Measurements from ENCODE around the gene SART1. TPM values are rescaled to one million over a fixed set of nuclear protein-coding genes. Genes with fewer than 3 reads are reported as not detected.
"Not testable (repeated sequence)": the region's sequence is repeated elsewhere in the genome, so short reads cannot be mapped to it uniquely, and the experiment has no call there.

SART1 gene
- polyA plus RNA-seq, 1 donor = 38.1 TPM

DNA sequence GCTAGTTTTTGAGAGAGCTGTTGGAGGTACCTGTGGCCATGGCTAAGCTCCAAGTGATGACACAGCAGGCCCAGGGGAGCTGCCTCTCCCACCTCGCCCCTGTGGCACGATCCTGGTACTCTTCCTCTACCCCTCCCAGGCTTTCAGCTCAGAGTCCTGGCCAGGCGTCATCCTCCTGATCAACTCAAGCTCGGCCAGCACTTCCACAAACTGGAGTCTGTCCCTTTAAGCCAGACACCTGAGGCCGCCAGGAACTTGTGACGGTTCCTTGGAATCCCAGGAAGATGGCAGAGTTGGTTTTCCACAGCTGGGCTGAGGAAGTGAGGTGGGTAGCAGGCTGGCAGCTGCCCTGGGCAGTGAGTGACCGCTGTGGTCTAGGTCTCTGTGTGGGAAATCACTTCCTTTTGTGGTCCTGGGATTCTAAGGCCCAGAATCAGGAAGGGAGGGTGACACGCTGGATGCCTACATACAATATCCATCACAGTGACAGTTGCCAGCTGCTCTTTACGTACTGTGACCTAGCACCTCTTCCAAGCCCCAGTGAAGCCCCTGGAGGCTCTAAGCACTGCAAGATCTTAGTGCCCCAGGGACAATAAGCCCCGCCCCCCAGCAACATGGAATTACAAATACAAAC lies 47.1 kb downstream of the SART1 start:
- no peak overlapping the region for H3K4me3 ChIP-seq (ENCODE audit: low read length)
- no CpG with 5 or more reads among the region's 10 CpGs for WGBS (ENCODE audit: insufficient coverage, low lambda C conversion rate)
- no peaks in the 10 kb centered on the region for H3K9me3 ChIP-seq (ENCODE audit: control insufficient read depth, low read depth, low read length)
- peaks cover 49% of the 10 kb centered on the region for H3K27me3 ChIP-seq (ENCODE audit: control insufficient read depth, insufficient read depth, low read length)
- H3K4me1 ChIP-seq (ENCODE audit: control insufficient read depth, insufficient read depth, low read length) = peaks cover 1% of the 10 kb centered on the region
- peaks cover 13% of the 10 kb centered on the region for H3K36me3 ChIP-seq (ENCODE audit: control insufficient read depth, insufficient read depth, low read length)
- DNase-seq = no peak
- H3K27ac ChIP-seq (ENCODE audit: low read length) = no peak overlapping the region

DNA sequence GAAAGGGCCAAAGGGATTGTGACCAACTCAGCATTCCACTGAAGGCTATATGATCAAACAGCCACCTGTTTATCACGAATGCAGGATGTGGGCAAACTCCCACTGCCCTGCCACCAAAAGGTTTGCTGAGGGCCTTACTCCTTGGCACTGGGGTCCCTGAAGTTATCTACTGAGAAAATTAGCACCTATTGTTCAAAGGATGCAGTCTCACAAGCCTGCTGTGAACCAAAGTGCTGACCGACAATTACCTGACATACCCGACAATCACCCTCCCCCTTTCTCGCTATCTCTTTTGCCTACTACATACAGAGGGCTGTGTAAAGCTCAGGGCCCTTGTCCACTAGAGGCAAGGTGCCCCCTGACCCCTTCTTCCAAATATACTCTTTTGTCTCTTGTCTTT lies 48.5 kb downstream of the SART1 start:
- H3K9me3 ChIP-seq (ENCODE audit: control insufficient read depth, low read depth, low read length); DNase-seq; H3K4me3 ChIP-seq (ENCODE audit: low read length); H3K36me3 ChIP-seq (ENCODE audit: control insufficient read depth, insufficient read depth, low read length); H3K27ac ChIP-seq (ENCODE audit: low read length); H3K4me1 ChIP-seq (ENCODE audit: control insufficient read depth, insufficient read depth, low read length): not testable (repeated sequence)
- WGBS (ENCODE audit: insufficient coverage, low lambda C conversion rate) = no CpG with 5 or more reads among the region's 4 CpGs
- peaks cover 54% of the 10 kb centered on the region for H3K27me3 ChIP-seq (ENCODE audit: control insufficient read depth, insufficient read depth, low read length)

DNA sequence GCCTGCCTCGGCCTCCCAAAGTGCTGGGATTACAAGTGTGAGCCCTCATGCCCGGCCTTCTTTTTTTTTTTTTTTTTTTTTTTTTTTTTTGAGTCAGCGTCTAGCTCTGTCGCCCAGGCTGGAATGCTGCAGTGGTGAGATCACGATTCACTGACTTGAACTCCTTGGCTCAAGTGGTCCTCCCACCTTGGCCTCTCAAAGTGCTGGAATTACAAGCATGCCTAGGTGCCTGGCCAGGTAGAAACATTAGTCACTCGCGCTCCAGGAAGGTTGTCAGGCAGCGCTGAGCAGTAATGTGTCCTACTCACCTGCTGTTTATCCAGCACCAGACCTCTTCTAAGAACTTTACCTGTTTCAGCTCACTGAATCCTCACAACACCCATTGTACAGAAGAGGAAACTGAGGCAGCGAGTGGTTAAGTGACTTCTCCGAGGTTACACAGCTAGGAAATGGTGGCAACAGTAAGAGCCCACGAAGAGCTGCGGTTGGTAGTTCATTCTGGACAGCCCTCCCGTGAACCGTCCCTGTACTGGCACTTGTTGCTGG lies 49.8 kb downstream of the SART1 start:
- Histone ChIP-seq H3K4me3 (ENCODE audit: low read length) (no peak overlapping the region), H3K27me3 (ENCODE audit: control insufficient read depth, insufficient read depth, low read length) (peaks cover 54% of the 10 kb centered on the region), H3K9me3 (ENCODE audit: control insufficient read depth, low read depth, low read length) (no peaks in the 10 kb centered on the region), H3K36me3 (ENCODE audit: control insufficient read depth, insufficient read depth, low read length) (no peaks in the 10 kb centered on the region), H3K4me1 (ENCODE audit: control insufficient read depth, insufficient read depth, low read length) (no peaks in the 10 kb centered on the region), H3K27ac (ENCODE audit: low read length) (no peak overlapping the region)
- DNase-seq = no peak
- no CpG with 5 or more reads among the region's 14 CpGs for WGBS (ENCODE audit: insufficient coverage, low lambda C conversion rate)

DNA sequence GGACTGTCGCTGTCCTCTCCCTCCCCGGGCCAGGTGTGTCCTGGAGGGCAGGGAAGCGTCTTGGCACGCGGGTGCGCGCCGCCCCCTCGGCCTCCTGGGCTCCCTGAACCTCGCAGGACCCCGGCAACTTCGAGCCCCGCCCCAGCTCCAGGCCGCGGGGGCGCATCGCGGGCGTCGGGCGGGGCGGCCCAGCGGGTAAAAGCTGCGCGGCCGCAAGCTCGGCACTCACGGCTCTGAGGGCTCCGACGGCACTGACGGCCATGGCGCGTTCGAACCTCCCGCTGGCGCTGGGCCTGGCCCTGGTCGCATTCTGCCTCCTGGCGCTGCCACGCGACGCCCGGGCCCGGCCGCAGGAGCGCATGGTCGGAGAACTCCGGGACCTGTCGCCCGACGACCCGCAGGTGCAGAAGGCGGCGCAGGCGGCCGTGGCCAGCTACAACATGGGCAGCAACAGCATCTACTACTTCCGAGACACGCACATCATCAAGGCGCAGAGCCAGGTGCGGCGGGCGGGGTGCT lies 50.3 kb downstream of the SART1 start, which contains the start of gene CST6:
Gene CST6 (plus strand): TSS at position 224 of the 519 bp plus-strand sequence. CDS start 37 bp downstream, at position 261.
- no peak for DNase-seq
- no CpG with 5 or more reads among the region's 61 CpGs for WGBS (ENCODE audit: insufficient coverage, low lambda C conversion rate)
- no peaks in the 10 kb centered on the region for H3K9me3 ChIP-seq (ENCODE audit: control insufficient read depth, low read depth, low read length)
- H3K4me1 ChIP-seq (ENCODE audit: control insufficient read depth, insufficient read depth, low read length) = no peaks in the 10 kb centered on the region
- peaks cover 54% of the 10 kb centered on the region for H3K27me3 ChIP-seq (ENCODE audit: control insufficient read depth, insufficient read depth, low read length)
- no peaks in the 10 kb centered on the region for H3K36me3 ChIP-seq (ENCODE audit: control insufficient read depth, insufficient read depth, low read length)
- H3K4me3 ChIP-seq (ENCODE audit: low read length) = no peak within 1 kb of the TSS
- H3K27ac ChIP-seq (ENCODE audit: low read length) = no peak within 1 kb of the TSS

DNA sequence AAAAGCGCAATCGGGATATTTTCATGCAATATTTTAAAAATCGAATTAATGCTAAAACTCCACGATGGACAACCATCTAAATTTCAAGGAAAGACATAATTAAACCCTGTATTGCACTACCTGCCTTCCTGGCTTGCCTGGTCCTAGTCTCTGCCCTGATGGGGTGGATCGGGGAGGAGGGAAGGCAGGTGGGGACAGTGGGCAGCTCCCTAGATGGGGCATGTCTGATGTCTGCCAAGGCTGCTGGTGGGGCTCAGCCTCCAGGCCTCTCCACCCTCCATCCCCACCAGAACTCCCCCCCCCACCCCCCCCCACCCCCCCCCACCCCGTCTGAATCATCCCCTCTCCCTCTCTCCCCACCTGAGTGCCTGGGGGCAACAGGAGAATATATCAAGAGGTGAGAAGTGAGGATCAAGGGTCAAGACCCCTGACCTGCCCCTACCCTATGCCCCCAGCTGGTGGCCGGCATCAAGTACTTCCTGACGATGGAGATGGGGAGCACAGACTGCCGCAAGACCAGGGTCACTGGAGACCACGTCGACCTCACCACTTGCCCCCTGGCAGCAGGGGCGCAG lies 50.9 kb downstream of the SART1 start:
- H3K36me3 ChIP-seq (ENCODE audit: control insufficient read depth, insufficient read depth, low read length) = no peaks in the 10 kb centered on the region
- no peak for DNase-seq
- no peaks in the 10 kb centered on the region for H3K4me1 ChIP-seq (ENCODE audit: control insufficient read depth, insufficient read depth, low read length)
- WGBS (ENCODE audit: insufficient coverage, low lambda C conversion rate) = no CpG with 5 or more reads among the region's 12 CpGs
- peaks cover 54% of the 10 kb centered on the region for H3K27me3 ChIP-seq (ENCODE audit: control insufficient read depth, insufficient read depth, low read length)
- no peaks in the 10 kb centered on the region for H3K9me3 ChIP-seq (ENCODE audit: control insufficient read depth, low read depth, low read length)
- H3K4me3 ChIP-seq (ENCODE audit: low read length) = no peak overlapping the region
- H3K27ac ChIP-seq (ENCODE audit: low read length) = no peak overlapping the region

DNA sequence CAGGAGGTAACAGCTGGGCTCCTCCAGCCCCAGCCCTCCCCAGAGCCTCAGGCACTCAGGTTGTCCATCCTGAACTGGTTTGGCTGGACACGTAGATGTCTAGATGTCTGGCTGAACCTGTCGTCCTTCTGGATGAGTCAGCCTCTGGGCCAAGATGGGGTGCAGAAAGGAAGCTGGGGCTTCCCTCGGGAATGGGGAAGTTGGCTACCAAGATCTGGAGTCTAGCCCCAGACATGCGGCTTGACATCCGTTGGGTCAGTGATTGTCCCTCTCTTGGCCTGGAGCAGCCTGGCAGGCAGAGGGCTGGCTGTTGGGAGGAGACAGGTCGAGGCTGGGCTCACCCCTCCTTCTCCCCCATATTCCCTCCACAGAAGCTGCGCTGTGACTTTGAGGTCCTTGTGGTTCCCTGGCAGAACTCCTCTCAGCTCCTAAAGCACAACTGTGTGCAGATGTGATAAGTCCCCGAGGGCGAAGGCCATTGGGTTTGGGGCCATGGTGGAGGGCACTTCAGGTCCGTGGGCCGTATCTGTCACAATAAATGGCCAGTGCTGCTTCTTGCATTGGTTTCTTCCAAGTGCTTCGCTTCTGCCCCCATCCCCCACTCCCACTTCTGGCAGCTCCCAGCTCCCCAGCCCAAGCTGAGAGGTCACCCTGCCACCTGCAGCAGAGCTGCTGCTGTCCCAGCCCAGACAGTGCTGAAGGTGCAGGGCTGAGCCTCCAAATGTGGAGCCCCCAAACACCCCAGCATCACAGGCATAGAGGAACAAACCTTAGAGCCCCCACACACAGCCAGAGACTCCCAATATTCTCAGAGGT lies 51.6 kb downstream of the SART1 start:
- Histone ChIP-seq H3K36me3 (ENCODE audit: control insufficient read depth, insufficient read depth, low read length) (no peaks in the 10 kb centered on the region), H3K9me3 (ENCODE audit: control insufficient read depth, low read depth, low read length) (no peaks in the 10 kb centered on the region), H3K4me3 (ENCODE audit: low read length) (no peak overlapping the region), H3K27me3 (ENCODE audit: control insufficient read depth, insufficient read depth, low read length) (peaks cover 52% of the 10 kb centered on the region), H3K27ac (ENCODE audit: low read length) (no peak overlapping the region), H3K4me1 (ENCODE audit: control insufficient read depth, insufficient read depth, low read length) (no peaks in the 10 kb centered on the region)
- DNase-seq = no peak
- WGBS (ENCODE audit: insufficient coverage, low lambda C conversion rate) = no CpG with 5 or more reads among the region's 12 CpGs

DNA sequence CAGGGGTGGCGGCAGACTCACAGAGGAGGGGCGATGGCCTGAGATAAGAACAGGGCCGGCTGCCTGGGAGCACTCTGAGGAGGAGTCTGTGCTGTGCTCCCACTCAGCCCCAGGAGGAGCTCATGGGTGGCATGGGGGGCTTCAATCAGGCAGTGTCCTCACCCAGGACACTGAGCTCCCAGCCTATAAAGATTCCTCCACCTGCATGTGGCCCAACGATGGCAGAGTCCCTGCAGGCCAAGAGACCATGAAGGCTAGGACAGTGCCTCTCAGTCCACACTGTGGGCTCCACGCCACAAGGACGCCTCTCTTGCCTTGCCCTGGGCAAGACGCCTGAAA lies 52.2 kb downstream of the SART1 start:
- 60% methylated on average over 1 of the region's 7 CpGs for WGBS (ENCODE audit: insufficient coverage, low lambda C conversion rate)
- H3K4me3 ChIP-seq (ENCODE audit: low read length) = no peak overlapping the region
- peaks cover 47% of the 10 kb centered on the region for H3K27me3 ChIP-seq (ENCODE audit: control insufficient read depth, insufficient read depth, low read length)
- no peaks in the 10 kb centered on the region for H3K9me3 ChIP-seq (ENCODE audit: control insufficient read depth, low read depth, low read length)
- no peaks in the 10 kb centered on the region for H3K4me1 ChIP-seq (ENCODE audit: control insufficient read depth, insufficient read depth, low read length)
- DNase-seq = no peak
- no peak overlapping the region for H3K27ac ChIP-seq (ENCODE audit: low read length)
- no peaks in the 10 kb centered on the region for H3K36me3 ChIP-seq (ENCODE audit: control insufficient read depth, insufficient read depth, low read length)

DNA sequence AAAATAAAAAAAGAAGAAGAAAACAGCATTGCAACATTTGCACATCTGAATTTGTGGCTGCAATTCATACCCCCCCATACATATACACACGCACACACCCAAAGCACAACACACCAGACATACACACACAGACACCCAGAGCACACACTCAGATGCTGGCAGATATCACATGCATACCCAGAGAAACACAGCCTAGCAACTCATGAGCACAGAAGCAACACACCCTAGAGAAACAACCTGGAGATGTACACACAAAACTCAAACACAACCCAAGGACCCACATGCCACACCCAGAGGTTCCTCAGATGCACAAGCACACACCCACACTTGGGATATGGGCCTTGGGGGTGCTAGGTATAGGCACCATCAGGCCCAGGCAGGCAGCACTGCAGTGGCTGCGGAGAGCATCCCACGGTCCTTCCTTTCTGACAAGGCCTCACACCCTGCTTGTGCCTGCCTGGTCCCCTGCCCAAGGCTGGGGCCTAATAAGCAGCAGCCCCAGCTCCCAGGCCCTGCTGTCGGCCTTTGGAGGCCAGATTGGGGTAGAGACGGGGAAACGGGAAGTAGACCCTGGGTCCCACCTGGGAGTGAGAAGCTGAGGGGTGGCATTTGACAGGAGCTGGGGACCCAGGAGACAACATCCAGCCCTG lies 53.4 kb downstream of the SART1 start:
- H3K27me3 ChIP-seq (ENCODE audit: control insufficient read depth, insufficient read depth, low read length) = peaks cover 40% of the 10 kb centered on the region
- no peak overlapping the region for H3K27ac ChIP-seq (ENCODE audit: low read length)
- H3K4me1 ChIP-seq (ENCODE audit: control insufficient read depth, insufficient read depth, low read length) = no peaks in the 10 kb centered on the region
- no peak overlapping the region for H3K4me3 ChIP-seq (ENCODE audit: low read length)
- H3K9me3 ChIP-seq (ENCODE audit: control insufficient read depth, low read depth, low read length) = no peaks in the 10 kb centered on the region
- WGBS (ENCODE audit: insufficient coverage, low lambda C conversion rate) = no CpG with 5 or more reads among the region's 6 CpGs
- no peaks in the 10 kb centered on the region for H3K36me3 ChIP-seq (ENCODE audit: control insufficient read depth, insufficient read depth, low read length)
- DNase-seq = no peak

DNA sequence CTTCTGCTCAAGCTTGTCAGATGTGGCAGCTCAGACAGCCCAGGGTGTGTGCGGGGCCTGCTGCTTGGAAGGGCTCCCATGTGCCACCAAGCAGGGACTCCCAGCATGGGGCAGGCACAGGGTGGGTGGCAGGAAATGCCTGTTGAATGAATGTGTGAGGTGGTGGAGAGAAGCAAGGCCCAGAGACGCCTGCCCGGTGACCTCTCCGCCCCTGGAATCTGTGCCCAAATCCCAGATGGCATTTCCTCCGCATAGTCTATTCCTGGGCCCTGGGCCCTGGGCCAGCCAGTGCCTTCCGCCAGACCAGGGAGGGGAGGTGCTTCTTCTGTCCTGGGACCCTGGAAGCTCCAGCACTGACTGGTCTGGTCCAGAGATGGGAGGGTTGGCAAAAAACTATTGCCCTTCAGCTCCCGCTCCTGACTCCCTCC lies 53.9 kb downstream of the SART1 start:
- DNase-seq = no peak
- H3K36me3 ChIP-seq (ENCODE audit: control insufficient read depth, insufficient read depth, low read length) = no peaks in the 10 kb centered on the region
- no peaks in the 10 kb centered on the region for H3K9me3 ChIP-seq (ENCODE audit: control insufficient read depth, low read depth, low read length)
- H3K27me3 ChIP-seq (ENCODE audit: control insufficient read depth, insufficient read depth, low read length) = peaks cover 35% of the 10 kb centered on the region
- H3K4me1 ChIP-seq (ENCODE audit: control insufficient read depth, insufficient read depth, low read length) = no peaks in the 10 kb centered on the region
- WGBS (ENCODE audit: insufficient coverage, low lambda C conversion rate) = no CpG with 5 or more reads among the region's 7 CpGs
- H3K27ac ChIP-seq (ENCODE audit: low read length) = no peak overlapping the region
- no peak overlapping the region for H3K4me3 ChIP-seq (ENCODE audit: low read length)
